ENCODE data around the gene DNHD1. TPM values are rescaled to one million over a fixed set of nuclear protein-coding genes. Genes with fewer than 3 reads are reported as not detected.

Gene DNHD1
- total RNA-seq, 4 donors from 2014 or later = 3.4 to 10.5 (median 4.3) TPM

DNA sequence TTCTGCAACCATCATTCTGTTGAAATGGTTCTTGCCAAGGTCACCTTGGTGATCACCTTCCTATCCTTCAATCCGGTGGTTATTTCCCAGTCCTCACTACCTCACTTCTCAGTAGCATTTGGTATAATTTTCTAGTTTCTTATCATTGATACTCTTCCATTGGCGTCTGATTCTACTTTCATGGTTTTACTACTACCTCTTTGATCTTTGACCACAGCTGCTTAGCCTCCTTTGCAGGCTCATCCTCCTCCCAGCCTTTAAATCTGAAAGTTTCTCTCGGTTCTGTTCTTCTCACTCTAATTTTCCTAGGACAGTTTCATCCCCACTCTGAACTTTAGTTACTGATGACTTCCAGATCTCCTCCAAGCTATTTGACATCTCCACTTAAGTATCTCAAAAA lies 10.8 kb upstream of the DNHD1 start:
- Histone ChIP-seq H3K36me3 (peaks cover 0 to 38% of the 10 kb centered on the region in 2 donors), H3K4me1 (peaks cover 12 to 19% of the 10 kb centered on the region in 2 donors), H3K27me3 (no peaks in the 10 kb centered on the region), H3K27ac (no peak overlapping the region), H3K9me3 (no peaks in the 10 kb centered on the region), H3K4me3 (no peak overlapping the region)
- intact Hi-C loops (cut with DNase I; ENCODE audit: low total_unique reads) (no loop called here), in situ Hi-C loops (cut with MboI; ENCODE audit: low sequenced_read_pairs in 4 of 4) (loop anchor here in 3 of 4 donors (25.0 kb wide), 1 partner anchor 249 kb away; the partner anchor contains the start of genes CNGA4 (in 3 of the 3) and FHIP1B (in 3 of the 3))
- TF ChIP-seq, protein P1, sequence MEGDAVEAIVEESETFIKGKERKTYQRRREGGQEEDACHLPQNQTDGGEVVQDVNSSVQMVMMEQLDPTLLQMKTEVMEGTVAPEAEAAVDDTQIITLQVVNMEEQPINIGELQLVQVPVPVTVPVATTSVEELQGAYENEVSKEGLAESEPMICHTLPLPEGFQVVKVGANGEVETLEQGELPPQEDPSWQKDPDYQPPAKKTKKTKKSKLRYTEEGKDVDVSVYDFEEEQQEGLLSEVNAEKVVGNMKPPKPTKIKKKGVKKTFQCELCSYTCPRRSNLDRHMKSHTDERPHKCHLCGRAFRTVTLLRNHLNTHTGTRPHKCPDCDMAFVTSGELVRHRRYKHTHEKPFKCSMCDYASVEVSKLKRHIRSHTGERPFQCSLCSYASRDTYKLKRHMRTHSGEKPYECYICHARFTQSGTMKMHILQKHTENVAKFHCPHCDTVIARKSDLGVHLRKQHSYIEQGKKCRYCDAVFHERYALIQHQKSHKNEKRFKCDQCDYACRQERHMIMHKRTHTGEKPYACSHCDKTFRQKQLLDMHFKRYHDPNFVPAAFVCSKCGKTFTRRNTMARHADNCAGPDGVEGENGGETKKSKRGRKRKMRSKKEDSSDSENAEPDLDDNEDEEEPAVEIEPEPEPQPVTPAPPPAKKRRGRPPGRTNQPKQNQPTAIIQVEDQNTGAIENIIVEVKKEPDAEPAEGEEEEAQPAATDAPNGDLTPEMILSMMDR (IDR thresholded peaks at IDR 0.05 in 4 of 5, conservative IDR thresholded peaks at IDR 0.05 in 1 of 5) = no peak
- TF ChIP-seq POLR2A (IDR thresholded peaks at IDR 0.05) = no peak
- ATAC-seq (no peak), DNase-seq (no peak)

DNA sequence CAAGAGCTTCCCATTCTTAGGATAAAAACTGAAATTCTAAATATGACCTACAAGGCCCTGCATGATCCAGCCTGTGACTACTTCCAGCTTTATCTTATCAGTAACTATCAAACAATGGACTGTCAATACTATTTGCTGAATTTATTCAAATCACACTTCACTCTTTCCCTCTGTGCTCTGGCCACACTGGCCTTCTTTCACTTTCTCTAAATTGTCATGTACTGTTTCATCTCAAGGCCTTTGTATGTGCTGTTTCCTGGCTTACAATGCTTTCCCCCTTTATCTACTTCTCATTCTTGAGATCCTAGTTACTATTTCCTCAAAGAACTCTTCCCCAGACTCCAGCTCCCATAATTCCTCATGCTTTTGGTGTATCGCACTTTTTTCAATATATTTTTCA lies 10.1 kb upstream of the DNHD1 start:
- ATAC-seq (no peak), DNase-seq (no peak)
- H3K27ac ChIP-seq = no peak overlapping the region
- H3K9me3 ChIP-seq = no peaks in the 10 kb centered on the region
- peaks cover 11 to 18% of the 10 kb centered on the region in 2 donors for H3K4me1 ChIP-seq
- no peak overlapping the region for H3K4me3 ChIP-seq
- in situ Hi-C loops (cut with MboI; ENCODE audit: low sequenced_read_pairs in 4 of 4) = loop anchor here in 3 of 4 donors (25.0 kb wide), 1 partner anchor 250 kb away; the partner anchor contains the start of genes CNGA4 (in 3 of the 3) and FHIP1B (in 3 of the 3)
- H3K36me3 ChIP-seq = peaks cover 0 to 38% of the 10 kb centered on the region in 2 donors
- intact Hi-C loops (cut with DNase I; ENCODE audit: low total_unique reads) = no loop called here
- H3K27me3 ChIP-seq = no peaks in the 10 kb centered on the region
- no peak for TF ChIP-seq POLR2A (IDR thresholded peaks at IDR 0.05)
- TF ChIP-seq, protein P1 (IDR thresholded peaks at IDR 0.05 in 4 of 5, conservative IDR thresholded peaks at IDR 0.05 in 1 of 5) = no peak

DNA sequence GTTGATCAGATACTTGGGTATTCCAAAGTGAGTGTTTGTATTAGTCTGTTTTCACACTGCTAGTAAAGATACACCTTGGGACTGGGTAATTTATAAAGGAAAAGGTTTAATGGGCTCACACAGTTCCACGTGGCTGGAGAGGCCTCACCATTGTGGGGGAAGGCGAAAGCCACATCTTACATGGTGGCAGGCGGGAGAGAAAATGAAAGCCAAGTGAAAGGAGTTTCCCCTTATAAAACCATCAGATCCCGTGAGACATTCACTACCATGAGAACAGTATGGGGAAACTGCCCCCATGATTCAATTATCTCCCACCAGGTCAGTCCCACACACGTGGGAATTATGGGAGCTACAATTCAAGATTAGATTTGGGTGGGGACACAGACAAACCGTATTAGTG lies 8.7 kb upstream of the DNHD1 start:
- TF ChIP-seq, protein P1 (IDR thresholded peaks at IDR 0.05 in 4 of 5, conservative IDR thresholded peaks at IDR 0.05 in 1 of 5) = no peak
- TF ChIP-seq POLR2A (IDR thresholded peaks at IDR 0.05) = no peak

DNA sequence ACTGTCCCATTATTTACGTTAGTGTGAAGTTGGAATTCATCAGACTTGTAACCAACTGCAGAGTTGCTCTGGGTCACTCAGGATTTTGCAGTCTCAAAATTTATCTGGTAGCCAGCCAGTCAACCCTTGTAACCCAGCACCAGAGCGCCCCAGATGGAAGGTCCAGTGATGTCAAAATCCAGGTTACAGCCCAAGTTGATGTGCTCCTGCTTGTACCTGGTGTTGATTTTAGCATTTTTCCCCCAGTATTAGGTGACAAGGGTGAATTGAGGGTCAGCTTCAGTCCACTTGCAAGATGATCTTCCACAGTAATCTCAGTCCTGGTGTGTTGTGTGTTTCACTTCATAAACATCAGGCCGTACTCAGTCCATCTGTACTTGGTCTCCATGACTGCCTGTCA lies 8.3 kb upstream of the DNHD1 start:
- in situ Hi-C loops (cut with MboI; ENCODE audit: low sequenced_read_pairs in 4 of 4) (loop anchor here in 3 of 4 donors (25.0 kb wide), 1 partner anchor 252 kb away; the partner anchor contains the start of genes CNGA4 (in 3 of the 3) and FHIP1B (in 3 of the 3)), intact Hi-C loops (cut with DNase I; ENCODE audit: low total_unique reads) (no loop called here)

More for the DNA sequence above, 8.7 kb upstream of the DNHD1 start:
- Histone ChIP-seq H3K4me3 (no peak overlapping the region), H3K4me1 (peaks cover 0 to 4% of the 10 kb centered on the region in 2 donors), H3K27ac (no peak overlapping the region), H3K27me3 (no peaks in the 10 kb centered on the region), H3K36me3 (peaks cover 0 to 26% of the 10 kb centered on the region in 2 donors), H3K9me3 (no peaks in the 10 kb centered on the region)
- DNase-seq (no peak), ATAC-seq (no peak)
- intact Hi-C loops (cut with DNase I; ENCODE audit: low total_unique reads) (no loop called here), in situ Hi-C loops (cut with MboI; ENCODE audit: low sequenced_read_pairs in 4 of 4) (loop anchor here in 3 of 4 donors (25.0 kb wide), 1 partner anchor 251 kb away; the partner anchor contains the start of genes CNGA4 (in 3 of the 3) and FHIP1B (in 3 of the 3))

More for the DNA sequence above, 8.3 kb upstream of the DNHD1 start:
- no peak for TF ChIP-seq POLR2A (IDR thresholded peaks at IDR 0.05)
- TF ChIP-seq, protein P1 (IDR thresholded peaks at IDR 0.05 in 4 of 5, conservative IDR thresholded peaks at IDR 0.05 in 1 of 5) = no peak
- Histone ChIP-seq H3K4me1 (no peaks in the 10 kb centered on the region), H3K36me3 (peaks cover 0 to 22% of the 10 kb centered on the region in 2 donors), H3K9me3 (no peaks in the 10 kb centered on the region), H3K4me3 (no peak overlapping the region), H3K27me3 (no peaks in the 10 kb centered on the region), H3K27ac (no peak overlapping the region)
- DNase-seq = no peak
- ATAC-seq = no peak
